ENCODE data around the gene PAK1IP1.
"Not testable (repeated sequence)": the region's sequence is repeated elsewhere in the genome, so short reads cannot be mapped to it uniquely, and the experiment has no call there.

Gene PAK1IP1

DNA sequence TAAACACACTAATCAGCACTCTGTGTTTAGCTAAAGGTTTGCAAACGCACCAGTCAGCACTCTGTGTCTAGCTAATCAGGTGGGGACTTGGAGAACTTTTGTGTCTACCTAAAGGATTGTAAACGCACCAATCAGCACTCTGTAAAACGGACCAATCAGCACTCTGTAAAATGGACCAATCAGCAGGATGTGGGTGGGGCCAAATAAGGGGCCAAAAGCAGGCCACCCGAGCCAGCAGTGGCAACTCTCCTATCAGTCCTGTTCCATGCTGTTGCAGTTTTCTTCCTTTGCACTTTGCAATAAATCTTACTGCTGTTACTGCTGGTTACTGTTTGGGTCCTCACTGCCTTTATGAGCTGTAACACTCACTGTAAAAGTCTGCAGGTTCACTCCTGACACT is 46.9 kb downstream of the PAK1IP1 start:
- not testable (repeated sequence) for DNase-seq (ENCODE audit: low read depth, low spot score)

DNA sequence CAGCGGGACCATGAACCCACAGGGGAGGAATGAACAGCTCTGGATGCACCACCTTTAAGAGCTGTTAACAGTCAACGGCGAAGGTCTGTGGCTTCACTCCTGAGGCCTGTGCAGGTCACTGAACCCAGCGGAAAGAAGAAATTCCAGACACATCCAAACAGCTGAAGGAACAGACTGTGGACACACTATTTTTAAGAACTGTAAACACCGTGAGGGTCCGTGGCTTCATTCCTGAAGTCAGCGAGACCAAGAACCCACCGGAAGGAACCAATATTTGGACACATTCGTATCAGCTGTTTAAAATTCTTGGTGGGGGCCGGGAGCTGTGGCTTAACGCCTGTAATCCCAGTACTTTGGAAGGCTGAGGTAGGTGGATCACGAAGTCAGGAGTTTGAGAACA is 47.5 kb downstream of the PAK1IP1 start:
- no peak for DNase-seq (ENCODE audit: low read depth, low spot score)

DNA sequence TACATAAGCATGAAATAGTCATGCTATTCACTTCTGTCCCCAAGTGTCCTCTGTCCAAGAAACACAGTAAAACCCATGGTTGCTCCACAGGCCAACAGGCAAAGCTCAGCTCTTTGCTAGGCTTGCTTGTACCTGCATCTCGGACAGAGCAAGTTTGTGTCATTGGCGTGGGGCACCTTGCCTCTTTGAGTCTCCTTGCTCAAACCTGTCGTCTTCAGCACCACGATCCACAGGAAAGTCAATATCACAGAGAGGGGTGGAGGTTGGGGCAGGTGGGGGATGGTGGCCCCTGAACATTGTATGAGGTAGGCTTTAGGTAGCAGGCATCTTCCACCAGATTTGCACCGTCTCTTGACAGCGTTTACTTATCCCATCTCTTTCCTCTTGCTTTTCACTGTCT is 48.7 kb downstream of the PAK1IP1 start:
- no peak for DNase-seq (ENCODE audit: low read depth, low spot score)

DNA sequence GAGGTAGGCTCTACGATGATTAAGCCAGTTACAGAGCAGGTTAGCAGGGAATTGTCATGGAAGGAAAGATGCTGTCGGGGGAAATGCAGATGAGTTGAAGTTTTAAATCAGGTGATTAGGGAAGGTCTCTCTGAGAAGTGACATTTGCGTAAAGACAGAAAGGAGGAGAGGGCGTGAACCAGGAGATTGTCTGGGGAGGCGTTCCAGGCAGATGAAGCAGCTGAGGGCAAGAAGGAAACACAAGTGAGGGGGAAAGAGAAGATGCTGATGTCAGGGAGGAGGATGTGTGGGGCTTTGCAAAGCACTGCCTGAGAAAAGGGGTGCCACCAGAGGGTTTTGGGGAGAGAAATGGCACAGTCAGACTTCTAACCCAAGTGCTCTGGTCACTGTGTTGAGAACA is 50.3 kb downstream of the PAK1IP1 start:
- no peak for DNase-seq (ENCODE audit: low read depth, low spot score)

DNA sequence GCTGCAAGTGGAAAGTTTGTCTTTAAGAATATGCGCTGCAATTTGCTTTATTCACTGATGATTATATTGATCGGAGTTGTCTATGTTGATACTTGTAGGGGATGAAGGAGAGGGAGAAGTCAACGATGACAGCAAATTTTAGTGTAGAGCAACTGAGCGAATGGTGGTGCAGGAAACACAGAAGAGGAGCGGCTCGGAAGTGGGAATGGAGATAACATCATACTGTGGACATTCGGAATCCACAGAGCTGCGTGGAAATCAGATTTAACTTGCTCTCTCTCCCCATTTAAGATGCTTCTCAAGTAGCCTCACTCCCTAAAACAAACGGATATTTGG is 52.1 kb downstream of the PAK1IP1 start:
- DNase-seq (ENCODE audit: low read depth, low spot score): no peak

DNA sequence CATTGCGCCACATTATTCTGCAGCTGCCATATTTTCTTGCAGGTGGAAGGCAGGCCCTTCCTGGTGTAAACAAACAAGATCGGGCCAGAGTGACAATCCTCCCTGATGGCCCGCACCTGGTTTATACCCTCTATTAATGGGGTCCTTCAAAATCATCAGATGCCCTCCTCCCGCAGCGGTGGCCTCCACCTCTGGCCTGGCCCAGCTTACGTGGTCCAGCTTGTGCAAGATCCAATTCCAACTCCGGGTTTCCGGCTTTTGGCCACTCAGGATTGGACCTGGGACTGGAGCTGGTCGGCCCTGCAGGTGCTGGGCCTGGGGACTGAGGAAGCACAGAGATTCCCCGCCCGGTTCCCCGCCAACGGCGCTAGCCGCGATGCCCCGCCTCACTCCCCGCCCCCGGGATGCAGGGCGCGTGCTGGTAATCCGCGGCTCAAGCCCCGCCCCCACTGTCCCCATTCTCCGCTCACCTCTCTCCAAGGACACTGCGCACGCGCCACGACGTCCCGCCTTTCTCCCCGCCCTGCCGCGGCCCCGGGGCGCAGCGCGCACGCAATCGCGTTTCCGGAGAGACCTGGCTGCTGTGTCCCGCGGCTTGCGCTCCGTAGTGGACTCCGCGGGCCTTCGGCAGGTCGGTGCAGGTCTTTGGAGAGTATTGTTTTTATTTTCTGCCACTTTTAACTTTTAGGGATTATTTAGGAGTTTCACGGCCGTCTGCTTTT is 52.6 kb downstream of the PAK1IP1 start, which contains the start of gene TMEM14B:
TMEM14B (plus strand) TSS at position 555 of the 722 bp plus-strand sequence. CDS start 1,441 bp downstream, outside the sequence.
- peak; percentile 98 for DNase-seq (ENCODE audit: low read depth, low spot score)

DNA sequence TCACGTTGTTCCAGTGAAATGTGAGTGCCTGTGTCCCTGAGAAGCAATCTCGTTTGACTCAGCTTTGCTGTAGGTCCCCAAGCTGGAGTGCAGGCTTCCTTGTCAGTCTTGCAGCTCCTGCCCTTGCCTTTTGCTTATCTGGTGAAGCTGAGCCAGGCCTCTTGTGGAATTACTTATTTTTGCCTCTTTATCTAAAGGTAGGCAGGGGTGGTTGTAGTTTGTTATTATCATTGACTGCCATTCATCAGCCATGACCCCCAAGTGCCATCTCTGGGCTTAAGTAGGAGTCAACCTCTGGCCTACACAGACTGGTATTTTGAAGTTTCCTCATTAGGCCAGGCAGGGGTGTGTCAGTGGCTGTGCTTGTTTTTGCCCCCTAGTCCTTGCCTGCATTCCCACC is 55.0 kb downstream of the PAK1IP1 start:
- no peak for DNase-seq (ENCODE audit: low read depth, low spot score)

DNA sequence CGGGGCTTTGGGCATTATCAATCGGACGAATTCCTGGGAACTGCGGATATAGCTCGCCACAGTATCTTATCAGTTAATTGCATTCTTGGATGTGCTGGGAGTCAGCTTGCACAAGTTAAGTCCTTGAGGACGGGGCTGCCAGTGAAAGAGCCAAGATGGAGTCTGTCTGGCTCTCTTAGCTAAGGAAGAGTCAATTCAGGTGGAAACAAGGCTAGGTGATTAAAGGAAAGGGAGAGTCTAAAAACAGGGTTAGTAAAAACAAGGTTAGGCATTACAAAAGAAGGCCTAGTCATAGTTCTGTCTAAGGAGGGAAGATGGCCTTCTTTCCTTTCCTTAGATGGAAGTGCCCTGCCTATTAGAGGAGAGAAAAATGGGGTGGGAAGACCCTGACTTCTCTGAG is 55.8 kb downstream of the PAK1IP1 start:
- not testable (repeated sequence) for DNase-seq (ENCODE audit: low read depth, low spot score)

DNA sequence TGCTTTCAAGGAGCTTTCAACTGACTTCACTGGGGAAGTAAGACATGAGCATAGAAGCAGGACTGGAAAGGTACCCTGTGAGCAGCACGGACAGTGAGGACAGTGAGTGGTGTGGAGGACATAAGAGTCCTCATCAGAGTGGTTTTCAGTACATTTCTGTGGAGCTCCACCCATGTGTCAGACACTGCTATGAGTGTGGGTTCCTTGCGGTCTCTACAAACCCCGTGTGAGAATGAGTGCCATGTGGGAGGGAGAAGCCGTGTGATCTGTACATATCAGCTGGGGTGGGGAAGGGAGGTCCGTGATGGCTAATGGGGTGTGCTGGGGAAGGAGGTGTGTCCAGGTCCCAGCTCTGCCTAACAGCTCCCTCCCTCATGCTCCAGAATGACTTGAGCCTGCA is 57.0 kb downstream of the PAK1IP1 start:
- DNase-seq (ENCODE audit: low read depth, low spot score): not testable (repeated sequence)

DNA sequence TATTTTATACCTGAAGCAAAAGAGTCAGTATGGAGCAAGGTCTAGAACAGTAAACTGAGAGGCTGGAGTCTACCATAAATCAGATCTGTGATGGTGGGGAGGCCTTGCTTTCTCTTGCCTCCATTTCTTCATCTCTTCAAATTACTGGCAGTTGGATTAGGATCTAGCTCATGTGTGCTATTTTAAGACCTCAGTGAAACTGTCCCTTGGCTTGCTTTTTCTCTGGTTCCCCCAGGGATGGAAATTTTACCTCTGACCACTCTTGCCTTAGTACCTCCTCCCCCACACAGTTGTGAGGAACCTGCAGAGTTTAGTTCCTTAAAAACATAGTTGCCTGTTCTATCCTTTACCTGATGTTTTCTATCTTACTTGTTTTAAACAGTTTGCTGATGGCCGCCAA is 61.3 kb downstream of the PAK1IP1 start:
- DNase-seq (ENCODE audit: low read depth, low spot score): no peak
